ENCODE data around the gene ZFPL1.

DNA sequence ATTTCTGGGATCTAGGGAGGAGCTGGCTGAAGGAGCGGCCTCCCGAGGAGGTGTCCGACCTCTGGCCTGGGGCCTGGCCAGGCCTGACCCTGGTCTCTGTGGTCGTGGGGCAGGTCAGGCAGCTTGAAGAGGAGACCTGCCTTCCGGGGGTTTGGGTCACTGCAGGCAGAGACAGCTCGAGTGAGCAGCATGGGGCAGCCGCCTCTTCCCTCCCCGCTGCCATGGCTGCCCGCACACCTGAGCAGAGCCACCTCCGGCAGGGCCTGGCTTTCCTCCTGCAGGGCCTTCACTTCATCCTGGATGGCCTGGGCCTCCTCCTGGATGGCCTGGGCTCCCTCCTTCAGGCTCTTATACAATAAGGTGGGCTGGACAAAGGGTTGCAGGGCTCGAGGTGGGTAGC is 17.7 kb upstream of the ZFPL1 start:
- TF ChIP-seq, protein P1, sequence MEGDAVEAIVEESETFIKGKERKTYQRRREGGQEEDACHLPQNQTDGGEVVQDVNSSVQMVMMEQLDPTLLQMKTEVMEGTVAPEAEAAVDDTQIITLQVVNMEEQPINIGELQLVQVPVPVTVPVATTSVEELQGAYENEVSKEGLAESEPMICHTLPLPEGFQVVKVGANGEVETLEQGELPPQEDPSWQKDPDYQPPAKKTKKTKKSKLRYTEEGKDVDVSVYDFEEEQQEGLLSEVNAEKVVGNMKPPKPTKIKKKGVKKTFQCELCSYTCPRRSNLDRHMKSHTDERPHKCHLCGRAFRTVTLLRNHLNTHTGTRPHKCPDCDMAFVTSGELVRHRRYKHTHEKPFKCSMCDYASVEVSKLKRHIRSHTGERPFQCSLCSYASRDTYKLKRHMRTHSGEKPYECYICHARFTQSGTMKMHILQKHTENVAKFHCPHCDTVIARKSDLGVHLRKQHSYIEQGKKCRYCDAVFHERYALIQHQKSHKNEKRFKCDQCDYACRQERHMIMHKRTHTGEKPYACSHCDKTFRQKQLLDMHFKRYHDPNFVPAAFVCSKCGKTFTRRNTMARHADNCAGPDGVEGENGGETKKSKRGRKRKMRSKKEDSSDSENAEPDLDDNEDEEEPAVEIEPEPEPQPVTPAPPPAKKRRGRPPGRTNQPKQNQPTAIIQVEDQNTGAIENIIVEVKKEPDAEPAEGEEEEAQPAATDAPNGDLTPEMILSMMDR (IDR thresholded peaks at IDR 0.05; ENCODE audit: insufficient read depth, low read length, poor library complexity, severe bottlenecking): no peak
- no peak for TF ChIP-seq EZH2phosphoT487 (conservative IDR thresholded peaks at IDR 0.05; ENCODE audit: low read length)
